ENCODE measurements around the gene COL16A1.
A peak's percentile ranks its signal among the peaks of the same experiment; 100 is the strongest.

Gene COL16A1

DNA sequence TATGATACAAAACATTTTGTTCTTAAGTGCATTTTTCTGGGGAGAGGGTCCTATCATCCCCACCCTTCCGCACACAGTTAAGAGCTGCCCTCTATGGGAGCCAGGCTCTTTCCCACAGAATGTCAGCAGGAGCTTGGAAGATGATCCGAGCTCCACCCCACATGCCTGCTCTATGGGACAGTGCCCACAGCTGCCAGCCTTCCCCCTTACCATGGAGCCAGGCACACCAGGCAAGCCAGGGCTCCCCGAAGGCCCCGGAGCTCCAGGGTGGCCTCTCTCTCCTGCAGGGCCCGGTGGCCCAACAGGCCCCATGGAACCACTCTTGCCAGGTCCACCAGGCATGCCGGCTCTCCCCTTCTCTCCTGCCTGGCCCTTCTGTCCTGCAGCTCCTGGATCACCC lies 48.7 kb downstream of the COL16A1 start:
- no peak for DNase-seq (ENCODE audit: low read depth)
- H3K4me3 ChIP-seq (ENCODE audit: low read depth, low read length) = no peak overlapping the region

DNA sequence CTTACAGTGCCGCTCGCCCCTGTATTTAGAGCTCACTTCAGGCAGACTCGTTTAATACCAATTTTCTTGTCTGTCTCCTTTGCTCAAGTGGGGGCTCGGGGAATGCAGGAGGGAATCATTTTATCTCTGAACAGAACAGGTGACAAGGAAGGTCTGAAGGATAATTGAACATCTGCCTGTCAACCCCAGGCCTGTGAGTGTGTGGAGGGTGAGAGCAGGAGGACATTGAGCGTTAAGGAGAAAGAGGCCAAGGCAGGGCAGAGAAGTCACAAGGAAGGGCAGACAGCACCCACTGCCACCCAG lies 49.4 kb downstream of the COL16A1 start:
- H3K4me3 ChIP-seq (ENCODE audit: low read depth, low read length) = no peak overlapping the region
- no peak for DNase-seq (ENCODE audit: low read depth)

DNA sequence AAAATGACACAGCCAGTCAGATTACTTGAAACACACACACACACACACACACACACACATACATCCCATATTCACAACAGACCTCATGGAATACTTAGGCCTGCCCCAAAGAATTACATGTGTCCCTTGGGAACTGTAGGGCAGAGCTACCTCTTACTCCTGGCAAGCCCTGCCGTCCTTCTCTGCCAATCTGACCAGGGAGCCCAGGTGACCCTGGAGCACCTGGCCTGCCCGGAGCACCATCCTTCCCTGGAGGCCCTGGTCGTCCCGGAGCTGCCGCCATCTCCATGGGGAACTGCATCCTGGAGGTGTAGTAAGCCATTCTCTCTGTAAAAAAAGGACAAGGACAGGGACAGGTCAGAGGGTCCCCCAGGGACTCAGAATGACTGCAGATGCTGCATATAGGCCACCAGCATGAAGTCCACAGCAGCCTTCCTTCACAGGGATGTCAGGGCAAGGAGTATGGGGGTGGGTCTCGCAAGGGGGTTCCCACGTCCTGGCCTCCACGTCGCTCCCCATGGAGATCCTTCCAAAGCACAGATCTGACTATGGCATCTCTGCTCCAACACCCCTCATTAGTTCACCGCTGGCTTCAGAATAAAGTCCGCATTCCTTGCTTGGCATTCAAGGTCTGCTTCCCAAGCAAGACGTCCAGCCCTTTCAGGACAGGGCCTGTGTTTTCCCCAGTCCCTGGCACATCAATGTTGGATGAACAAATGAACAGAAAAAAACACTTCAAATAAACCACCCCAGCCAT lies 49.9 kb downstream of the COL16A1 start:
- no peak for DNase-seq (ENCODE audit: low read depth)
- no peak overlapping the region for H3K4me3 ChIP-seq (ENCODE audit: low read depth, low read length)

DNA sequence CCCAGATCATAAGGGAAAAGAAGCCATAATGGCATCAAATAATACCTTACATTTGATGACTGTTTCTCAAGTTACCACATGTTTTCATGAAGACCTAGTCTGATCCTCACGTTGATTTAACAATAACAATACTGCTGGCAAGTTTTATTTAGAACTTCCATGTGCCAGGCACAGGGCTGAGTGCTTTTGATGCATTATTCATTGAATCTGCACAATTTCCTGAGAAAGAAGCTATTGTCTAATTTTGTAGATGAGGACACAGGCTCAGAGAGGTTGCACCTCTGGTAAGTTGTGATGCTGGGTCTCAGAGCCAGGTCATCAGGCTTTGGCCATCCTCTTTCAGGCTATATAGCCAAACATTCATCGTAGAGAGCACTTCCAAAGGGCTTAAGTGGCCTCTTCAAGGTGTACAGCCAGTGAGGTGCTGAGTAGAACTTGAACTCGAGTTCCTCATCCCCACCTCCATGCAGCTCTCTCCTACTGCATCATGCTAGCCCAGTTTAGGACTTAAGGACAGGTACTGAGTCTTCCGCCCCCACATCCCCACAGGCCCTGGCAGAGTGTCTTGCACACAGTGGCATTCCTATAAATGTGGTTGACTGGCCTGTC lies 50.8 kb downstream of the COL16A1 start:
- no peak overlapping the region for H3K4me3 ChIP-seq (ENCODE audit: low read depth, low read length)
- DNase-seq (ENCODE audit: low read depth) = no peak

DNA sequence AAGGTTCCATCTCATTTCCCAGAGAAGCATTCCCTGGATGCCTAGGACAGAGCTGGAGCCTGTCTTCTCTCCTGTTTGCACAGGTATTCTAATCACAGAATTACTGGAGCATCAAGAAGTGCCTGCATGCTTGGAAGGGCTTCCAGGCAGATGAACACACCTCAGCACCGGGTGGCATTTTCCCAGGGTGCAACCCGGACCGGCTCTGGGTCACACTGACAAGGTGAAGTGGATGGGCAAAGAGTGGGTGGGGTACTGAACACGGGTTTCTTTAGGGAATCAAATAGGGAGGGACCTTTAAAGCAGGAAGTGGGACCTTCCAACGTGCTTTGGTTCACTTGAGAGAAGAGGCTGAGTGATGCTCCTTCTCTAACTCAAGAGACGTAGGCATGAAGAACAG lies 52.1 kb downstream of the COL16A1 start:
- no peak overlapping the region for H3K4me3 ChIP-seq (ENCODE audit: low read depth, low read length)
- no peak for DNase-seq (ENCODE audit: low read depth)

DNA sequence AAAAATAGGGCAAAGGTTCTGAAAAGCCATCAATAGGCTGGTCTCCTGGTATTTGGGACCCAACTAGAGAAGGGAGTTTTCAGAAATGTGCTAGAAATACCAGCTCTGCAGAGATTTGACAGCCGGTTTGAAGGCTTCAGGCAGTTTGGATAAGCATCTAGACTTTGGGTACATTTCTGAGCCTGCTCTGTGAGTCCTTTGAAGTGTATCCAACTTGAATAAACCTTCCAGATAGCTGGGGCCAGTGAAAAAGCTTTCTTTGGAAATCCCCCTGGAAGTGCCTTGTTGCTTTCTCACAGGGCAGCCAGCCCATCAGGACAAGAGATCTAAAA lies 52.8 kb downstream of the COL16A1 start:
- no peak overlapping the region for H3K4me3 ChIP-seq (ENCODE audit: low read depth, low read length)
- DNase-seq (ENCODE audit: low read depth) = no peak

DNA sequence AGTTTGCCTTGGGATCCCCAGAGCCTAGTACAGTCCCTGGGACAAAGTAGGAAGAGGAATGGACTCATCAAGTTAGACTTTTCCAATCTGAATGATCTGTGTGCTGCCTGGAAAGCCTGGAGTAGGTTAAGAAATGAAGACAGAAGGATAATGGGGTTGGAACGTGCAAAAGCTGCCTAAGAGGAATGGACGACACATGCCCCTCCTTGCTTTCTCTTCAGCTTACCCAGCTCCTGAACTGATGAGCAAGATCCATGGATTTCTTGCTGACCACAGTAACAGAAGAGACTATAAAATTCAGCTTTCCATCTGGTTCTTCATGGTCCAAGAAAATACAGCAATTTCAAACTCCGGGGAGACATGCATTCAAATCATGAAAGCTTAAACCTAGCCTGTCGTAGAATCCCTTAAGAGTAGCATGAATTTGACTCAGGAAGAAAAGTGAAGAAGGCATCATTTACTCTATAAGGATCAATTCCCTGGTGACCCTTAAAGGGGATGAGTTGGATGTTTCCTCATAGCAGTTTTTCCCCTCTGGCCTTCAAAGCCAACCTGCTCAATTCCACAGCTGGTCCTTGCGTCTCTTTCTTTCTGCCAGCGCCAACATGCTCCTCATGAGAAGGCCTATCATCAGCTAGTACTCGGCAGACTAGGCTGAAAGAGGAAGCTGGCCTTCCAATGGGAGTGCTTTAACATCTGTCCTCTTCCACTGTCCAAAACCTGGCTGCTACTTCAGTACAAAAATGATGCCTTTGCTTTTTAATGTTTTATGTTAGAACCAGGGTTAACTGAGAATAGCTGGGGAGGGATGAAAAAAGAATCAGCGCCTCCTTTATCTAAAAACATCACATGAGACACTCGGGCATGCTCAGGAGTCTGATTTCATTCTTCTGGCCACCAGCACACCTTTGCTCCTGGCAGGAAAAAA lies 53.4 kb downstream of the COL16A1 start:
- H3K4me3 ChIP-seq (ENCODE audit: low read depth, low read length) = no peak overlapping the region
- DNase-seq (ENCODE audit: low read depth) = no peak

DNA sequence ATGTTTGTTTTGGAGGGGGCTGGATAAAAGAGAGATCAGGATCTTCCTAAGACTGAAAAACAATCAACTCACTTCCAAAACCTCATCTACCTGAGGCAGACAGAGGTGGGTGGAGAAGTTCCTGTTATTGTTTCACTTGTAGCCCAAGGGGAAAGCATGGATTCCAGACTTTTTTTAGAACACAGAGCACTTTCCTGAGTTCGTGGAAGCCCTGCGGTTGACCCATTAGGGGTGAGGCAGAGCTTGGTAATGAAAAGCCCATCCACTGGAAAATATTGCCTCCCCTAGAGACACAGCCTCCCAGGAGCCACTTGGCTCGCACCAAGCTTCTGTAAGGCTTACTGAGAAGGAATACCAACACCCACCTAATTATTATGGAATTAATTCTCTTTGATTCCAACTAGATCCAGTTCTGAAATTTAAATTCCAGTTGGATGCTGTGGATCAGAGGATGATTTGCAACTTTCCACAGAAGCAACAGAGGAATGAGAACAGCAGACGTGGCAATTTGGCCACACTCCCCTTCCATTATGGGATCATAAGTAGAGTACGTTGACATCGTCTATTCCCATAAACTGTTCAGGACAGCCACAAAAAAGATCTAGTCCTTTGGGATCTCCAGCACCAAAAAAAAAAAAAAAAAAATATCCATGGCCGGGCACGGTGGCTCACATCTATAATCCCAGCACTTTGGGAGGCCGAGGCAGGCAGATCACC lies 55.0 kb downstream of the COL16A1 start:
- DNase-seq (ENCODE audit: low read depth) = no peak
- no peak overlapping the region for H3K4me3 ChIP-seq (ENCODE audit: low read depth, low read length)

DNA sequence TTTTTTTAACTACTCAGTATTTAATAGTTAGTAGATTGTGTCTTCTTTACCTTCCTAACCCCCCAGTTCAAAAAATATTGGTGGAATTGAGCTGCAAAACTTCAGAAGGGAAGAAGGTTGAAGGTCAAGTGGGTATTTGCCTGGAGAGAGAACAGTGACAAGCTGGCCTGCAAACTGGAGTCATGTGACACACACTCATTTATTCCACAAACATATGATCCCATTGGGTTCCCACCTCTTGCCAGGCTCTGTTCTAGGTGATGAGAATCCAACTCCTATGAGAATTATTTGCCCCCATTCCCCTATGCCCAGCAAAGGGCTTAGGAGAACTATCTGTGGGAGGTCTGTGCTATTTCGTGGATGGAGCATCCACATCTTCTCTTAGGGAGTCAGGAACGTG lies 55.6 kb downstream of the COL16A1 start:
- H3K4me3 ChIP-seq (ENCODE audit: low read depth, low read length) = no peak overlapping the region
- DNase-seq (ENCODE audit: low read depth) = no peak

DNA sequence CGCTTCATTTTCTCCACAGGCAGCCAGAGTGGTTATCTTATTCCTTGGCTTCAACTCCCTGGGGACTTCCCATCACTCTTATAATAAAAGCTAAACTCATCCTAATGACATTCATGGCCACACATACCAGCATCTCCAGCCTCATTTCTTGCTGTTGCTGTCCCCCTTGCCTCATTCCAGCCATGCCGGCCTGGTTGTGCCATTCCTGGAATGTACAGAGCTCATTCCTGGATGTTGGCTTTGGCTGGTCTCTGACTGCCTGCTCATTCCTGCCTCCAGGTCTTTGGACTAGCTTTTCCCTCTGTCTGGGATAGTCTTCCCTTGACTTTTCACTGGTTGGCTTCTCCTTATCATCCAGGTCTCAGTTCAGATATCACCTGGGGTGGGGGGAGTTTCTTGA lies 56.7 kb downstream of the COL16A1 start:
- no peak for DNase-seq (ENCODE audit: low read depth)
- H3K4me3 ChIP-seq (ENCODE audit: low read depth, low read length) = no peak overlapping the region

DNA sequence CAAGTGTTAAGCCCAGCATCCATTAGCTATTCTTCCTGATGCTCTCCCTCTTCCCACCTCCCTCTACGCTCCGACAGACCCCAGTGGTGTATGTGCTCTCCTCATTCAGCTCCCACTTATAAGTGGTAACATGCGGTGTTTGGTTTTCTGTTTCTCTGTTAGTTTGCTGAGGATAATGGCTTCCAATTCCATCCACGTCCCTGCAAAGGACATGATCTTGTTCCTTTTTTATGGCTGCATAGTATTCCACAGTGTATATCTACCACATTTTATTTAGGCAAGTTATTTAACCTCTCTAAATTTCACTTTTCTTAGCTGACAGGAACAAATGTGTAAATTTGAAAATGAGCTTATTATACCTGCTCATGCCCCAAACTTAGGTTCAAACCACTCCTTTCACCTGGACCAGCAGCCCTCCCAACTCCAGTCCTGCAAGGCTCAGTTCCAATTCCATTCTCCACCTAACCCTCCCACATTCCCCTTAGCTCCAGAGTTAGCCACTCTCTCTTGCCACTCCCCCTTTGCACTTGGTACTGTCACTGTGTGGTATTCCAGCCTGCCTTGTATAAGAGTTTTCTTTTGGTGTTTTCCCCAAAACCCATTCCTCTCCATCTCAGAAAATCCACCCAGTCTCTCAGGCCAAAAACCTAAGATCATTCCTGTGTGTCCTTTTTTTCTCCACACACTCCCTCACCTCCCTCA lies 57.4 kb downstream of the COL16A1 start:
- H3K4me3 ChIP-seq (ENCODE audit: low read depth, low read length) = no peak overlapping the region
- no peak for DNase-seq (ENCODE audit: low read depth)

DNA sequence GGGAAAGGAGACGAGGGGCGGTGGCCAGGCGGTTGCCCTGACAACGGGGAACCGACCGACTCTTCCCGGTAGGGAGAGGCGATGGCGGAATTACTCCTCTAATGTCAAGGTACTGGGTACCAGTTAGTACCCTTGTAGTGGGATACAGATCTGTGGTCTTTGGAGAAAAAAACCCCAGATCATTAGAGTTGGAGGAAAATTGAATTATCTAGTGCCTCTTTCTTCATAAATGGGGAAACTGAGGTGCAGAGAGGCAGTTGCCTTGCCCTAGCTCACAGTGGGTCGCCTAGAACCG lies 58.6 kb downstream of the COL16A1 start:
- no peak for DNase-seq (ENCODE audit: low read depth)
- peak overlapping the region; percentile 93 for H3K4me3 ChIP-seq (ENCODE audit: low read depth, low read length)

DNA sequence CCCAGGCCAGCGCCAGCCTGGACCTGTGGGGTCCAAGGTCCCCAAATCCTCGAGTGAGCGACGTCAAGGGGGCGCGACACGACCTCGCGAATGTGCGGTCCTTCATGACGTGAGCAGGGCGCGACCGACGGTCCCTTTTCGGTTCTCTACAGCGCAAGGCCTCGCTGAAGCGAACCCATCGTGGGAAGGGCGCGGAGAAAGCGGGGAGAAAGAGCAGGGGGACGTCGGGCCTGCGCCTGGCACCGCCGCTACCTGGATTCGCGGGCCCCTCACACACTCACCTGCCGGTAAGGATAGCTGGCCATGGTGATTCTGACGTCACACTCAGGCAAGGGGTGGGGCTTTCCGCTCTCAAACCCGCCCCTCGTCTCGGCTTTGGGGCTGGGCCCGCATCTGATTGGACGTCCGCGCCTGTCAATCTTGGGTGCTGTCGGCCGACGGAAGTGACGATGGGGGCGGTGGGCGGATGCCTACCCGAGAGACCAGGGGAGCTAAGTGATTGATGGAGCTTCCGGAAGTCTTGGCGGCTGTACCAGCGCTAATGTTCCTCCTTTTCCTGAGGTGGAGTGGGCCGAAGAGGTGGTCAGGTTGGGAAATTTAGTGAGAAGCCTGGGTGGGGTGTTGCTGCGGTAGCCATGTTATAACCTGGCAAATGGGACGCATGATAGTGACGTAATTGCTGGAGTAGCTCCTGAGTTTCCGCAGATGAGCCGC lies 59.1 kb downstream of the COL16A1 start, which contains the start of gene PEF1:
Gene PEF1, minus strand, starts transcription at position 317 of the 714 bp plus-strand sequence. Its CDS starts 12 bp downstream, at position 305.
- H3K4me3 ChIP-seq (ENCODE audit: low read depth, low read length) = peak within 1 kb of the TSS; percentile 93
- peak; percentile 89 for DNase-seq (ENCODE audit: low read depth)

DNA sequence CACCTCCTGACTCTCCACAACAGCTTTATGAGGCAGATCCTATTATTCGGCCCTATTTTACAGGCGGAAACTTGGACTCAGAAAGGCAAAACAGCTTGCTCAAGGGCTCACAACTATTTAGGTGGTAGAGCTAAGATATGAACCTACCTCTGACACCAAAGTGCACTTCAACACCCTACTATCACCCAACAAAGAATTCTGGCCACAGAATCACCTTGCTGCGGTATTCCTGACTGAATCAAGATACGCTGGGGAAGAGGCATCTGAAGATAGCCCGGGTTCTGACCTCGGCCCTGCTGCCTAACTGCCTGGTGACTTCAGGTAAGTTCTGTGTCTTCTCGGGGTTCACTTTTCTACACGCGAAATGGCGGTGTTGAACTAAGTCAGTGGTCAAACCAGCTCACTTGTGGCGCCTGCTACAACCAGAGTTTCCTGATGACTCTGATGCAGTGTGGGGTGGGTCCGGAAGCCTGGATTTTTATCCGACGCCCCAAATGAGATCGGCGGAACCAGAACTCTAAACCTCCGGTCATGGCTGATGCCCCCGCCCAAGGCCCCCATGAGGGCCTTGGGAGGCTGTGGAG lies 59.7 kb downstream of the COL16A1 start:
- no peak for DNase-seq (ENCODE audit: low read depth)
- peak overlapping the region; percentile 93 for H3K4me3 ChIP-seq (ENCODE audit: low read depth, low read length)

DNA sequence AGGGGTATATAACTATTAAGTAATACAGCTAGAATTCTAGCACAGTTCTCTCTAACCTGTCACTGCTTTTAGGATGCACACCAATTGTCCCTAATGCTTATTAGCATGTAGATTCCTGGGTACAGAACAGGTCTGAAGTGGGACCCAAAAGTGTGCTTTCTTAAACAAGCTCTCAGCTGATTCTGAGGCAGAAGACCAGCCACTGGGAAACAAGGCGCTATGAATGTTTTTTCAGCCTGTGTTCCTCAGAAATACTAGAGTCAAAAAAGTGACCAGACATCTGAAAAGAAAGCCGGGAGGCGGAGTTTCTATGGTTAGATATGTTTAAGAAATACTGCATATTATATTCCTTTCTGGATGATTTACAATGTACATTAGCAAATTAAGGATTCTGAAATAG lies 60.9 kb downstream of the COL16A1 start:
- no peak for DNase-seq (ENCODE audit: low read depth)
- no peak overlapping the region for H3K4me3 ChIP-seq (ENCODE audit: low read depth, low read length)

DNA sequence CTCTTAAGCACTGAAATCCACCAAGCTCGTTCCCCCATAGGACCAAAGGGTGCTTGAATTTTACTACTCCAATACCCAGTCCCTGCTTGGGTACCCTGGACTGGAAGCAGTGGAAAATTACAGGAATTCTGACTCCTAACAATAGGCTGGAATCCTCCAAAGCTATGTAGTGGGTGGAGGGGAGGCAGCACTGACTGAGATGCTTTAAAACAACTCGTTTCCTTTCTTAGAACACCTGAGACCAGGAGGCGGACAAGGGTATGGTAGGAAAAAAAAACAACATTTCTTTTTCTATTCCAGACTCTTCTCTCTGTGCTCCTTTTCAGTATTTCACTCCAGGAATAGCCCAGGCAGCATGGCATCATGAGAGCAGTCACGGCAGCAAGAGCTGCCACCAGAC lies 61.5 kb downstream of the COL16A1 start:
- no peak for DNase-seq (ENCODE audit: low read depth)
- H3K4me3 ChIP-seq (ENCODE audit: low read depth, low read length) = no peak overlapping the region

DNA sequence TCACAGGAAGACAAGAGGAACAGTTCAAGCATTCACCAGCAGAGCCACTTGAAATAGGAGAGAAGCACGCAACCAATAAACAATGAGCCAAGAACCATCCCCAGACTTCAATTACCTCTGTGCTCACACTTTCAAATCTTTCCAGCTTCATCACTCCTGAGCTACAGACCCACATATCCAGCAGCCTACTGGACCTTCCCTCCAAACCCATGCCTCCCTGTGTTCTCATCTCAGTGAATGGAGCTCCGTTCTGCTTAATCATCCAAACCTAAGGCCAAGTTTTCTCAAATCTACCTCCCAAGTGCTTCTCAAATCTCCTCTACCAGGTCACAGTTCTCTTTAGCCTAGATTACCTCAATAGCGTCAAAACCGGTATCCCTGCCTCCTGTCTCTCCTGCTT lies 62.9 kb downstream of the COL16A1 start:
- H3K4me3 ChIP-seq (ENCODE audit: low read depth, low read length) = no peak overlapping the region
- no peak for DNase-seq (ENCODE audit: low read depth)

DNA sequence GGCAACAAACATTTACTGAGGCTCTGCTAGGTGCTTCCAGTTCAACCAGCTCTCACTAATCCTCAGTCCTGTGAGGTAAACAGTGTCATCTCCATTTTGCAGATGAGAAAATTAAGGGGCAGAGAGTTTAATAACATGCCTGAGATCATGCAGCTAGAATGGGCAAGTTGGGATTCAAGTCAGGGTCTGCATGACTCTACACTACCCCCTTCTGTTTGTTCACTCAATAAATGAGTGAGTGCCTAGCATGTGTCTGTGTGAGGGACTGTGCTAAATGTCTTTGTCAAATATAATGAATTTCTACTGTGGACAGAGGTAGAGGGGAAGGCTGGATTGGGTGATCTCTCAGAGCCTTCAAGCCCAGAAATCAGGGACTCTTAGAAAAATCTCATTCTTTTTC lies 63.6 kb downstream of the COL16A1 start:
- no peak overlapping the region for H3K4me3 ChIP-seq (ENCODE audit: low read depth, low read length)
- no peak for DNase-seq (ENCODE audit: low read depth)

DNA sequence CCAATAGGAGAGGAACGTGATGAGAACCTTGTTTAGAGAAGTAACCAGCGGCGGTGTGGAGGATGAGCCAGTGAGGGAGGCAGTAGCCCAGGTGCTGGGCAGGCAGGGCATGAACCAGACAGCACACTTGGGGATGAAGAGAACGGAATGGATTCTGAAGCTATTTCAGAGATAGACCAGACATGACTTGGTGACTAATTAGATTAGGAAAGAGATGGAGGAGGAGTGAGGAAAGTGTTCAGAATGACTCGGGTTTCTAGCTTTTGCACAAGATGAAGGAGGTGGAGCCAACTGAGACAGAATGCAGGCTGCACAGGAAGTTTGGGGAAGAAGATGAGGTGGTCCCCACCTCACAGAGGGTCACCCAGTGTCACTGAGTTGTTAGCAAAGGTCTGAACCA lies 64.3 kb downstream of the COL16A1 start:
- peak; percentile 49 for DNase-seq (ENCODE audit: low read depth)

More for the DNA sequence above, 64.3 kb downstream of the COL16A1 start:
- no peak overlapping the region for H3K4me3 ChIP-seq (ENCODE audit: low read depth, low read length)

Measured in skeletal muscle cell (primary cell).